ENCODE results near the gene FTO.

The FTO gene

DNA sequence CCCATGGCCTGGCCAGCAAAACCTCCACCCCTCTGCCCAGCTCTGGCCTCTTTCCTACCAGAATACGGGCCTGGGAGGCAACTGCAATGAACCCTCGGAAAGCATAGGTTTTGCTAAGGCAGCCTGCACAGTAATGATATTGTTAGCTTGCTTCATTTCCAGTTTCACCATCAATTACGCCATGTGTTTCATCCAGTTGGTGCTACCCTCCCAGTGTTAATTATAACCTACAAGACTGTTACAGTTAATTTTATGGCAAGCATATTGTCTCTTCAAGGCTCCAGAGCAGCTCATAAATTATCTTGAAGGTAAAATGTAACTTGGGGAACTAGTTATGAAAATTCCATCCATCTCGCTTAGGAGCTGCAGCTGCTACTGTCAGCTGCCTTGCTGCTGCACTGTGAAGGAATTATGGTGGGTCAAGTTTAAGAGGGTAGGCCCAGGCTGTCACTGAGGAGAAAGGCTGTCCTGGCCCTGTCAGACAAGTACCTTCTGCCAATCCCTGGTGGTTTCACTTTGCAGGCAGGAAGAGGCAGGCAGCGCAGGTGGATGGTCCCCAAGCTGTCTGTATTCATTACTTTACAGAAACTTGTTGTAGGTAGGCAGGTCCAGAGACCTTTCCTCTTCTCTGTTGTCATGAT lies 242.9 kb downstream of the FTO start:
- DNase-seq = no peak

DNA sequence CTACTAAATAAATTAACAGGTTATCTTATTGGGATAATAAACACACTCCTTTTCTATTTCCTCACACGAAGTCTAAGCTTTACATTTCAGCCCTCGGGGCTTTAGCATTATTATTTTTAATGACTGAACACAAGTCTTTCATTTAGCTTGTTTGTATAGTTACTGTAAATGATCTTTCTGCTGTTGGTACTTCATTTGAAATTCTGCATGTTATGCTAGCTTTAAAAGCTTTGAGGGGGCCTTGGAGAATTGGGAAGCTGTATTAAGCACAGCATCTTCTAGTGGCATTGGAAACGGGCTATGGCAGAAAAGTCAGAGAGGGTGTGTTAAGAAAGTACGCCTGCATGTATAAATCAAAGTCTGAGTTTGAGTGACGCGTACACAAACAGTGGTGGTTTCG lies 243.7 kb downstream of the FTO start:
- no peak for DNase-seq

DNA sequence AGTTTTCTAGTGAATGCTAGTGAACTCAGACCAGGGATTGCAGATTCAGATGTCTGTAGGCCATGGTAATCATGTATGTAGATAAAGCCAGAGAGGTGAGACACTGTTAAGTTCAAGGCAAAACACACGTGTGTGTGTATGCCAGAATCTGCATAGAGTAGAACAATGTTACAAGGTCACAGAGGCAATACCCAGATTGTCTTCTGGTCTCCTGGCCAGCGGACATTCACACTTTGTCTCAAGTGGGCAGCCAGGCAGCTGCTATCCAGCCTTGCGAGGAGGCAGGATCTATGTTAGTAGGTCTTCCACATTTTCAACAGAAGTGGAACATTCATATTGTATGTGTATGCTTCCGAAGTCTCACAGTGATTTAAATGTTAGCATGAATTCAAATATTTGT lies 244.4 kb downstream of the FTO start:
- no peak for DNase-seq

DNA sequence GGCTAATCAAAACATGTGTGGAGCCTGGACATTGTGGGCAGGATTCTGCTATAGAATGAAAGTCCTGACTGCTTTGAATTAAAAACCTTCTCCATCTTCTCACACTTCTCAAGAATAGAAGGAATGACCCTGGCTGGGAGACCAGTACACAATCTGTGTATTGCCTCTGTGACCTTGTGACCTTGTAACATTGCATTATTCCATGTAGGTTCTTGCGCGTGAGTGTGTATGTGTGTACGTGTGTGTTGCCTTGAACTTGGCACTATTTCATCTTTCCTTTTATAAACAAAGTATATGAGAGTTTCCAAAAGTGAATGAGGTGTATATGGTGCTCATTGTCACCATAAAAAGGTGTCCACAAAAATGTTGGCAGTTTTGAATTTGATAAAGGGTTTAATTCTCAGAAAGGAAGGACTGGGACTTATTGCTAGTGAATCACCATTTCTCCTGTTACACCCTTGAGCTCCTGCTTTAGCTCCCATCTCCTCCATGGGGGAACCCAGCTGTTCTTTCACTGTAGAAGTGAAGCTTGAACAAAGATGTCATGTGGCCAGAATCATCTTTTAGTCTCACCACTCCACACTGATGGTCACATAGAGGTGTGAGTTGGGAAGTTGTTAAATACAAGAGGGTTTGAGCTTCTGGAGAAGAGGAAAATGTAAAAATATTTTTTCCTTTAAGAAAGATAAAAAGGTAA lies 244.9 kb downstream of the FTO start:
- DNase-seq = no peak

DNA sequence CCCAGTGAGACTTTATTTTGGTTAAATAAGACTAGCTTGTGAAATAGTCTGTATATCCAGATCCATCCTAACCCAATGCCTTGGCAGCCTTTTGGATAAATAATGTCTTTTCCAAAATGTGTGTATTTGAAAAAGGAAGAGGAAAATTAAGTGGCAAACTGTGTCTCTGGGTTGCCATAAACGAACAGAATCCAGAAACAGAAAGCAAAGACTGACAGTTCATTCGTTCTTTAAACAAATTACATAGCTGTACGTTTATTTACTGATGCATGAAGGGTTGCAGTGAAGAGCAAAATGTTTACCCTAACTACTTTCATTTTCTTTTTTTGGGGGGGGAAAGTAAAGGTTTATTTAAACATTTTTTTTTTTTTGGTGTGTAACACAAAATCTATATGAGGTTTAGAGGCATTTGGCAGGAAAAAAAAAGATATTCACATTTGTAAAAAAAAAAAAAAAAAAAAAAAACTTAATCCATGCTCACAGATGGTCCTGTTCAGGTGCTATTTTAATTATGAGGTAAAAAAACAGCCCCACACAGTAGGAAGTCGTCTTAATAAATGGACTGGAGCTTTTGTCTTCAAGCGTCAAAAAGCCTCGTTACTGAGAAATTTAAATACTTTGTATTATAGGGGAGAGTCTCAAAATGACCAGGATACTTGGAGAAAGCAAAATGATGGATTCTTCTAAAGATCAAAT lies 245.9 kb downstream of the FTO start:
- no peak for DNase-seq

DNA sequence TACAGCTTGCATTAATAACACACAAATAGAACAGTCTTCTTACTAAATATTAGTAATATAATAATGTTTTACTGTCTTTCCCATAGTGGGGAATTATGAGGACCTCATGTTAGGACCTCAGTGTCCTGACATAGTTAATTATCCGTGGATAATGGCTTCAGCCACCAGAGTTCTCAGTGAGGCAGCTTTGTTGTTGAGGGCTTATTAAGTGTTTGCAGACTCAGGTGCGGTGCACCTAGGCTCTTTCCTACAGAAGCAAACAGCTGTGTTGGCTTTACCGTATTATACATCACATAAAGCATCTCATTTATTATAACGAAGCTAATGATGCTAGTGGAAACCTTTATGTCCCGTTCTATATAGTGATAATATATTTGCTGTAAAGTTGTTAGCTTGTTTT lies 246.7 kb downstream of the FTO start:
- DNase-seq = peak; percentile 71

DNA sequence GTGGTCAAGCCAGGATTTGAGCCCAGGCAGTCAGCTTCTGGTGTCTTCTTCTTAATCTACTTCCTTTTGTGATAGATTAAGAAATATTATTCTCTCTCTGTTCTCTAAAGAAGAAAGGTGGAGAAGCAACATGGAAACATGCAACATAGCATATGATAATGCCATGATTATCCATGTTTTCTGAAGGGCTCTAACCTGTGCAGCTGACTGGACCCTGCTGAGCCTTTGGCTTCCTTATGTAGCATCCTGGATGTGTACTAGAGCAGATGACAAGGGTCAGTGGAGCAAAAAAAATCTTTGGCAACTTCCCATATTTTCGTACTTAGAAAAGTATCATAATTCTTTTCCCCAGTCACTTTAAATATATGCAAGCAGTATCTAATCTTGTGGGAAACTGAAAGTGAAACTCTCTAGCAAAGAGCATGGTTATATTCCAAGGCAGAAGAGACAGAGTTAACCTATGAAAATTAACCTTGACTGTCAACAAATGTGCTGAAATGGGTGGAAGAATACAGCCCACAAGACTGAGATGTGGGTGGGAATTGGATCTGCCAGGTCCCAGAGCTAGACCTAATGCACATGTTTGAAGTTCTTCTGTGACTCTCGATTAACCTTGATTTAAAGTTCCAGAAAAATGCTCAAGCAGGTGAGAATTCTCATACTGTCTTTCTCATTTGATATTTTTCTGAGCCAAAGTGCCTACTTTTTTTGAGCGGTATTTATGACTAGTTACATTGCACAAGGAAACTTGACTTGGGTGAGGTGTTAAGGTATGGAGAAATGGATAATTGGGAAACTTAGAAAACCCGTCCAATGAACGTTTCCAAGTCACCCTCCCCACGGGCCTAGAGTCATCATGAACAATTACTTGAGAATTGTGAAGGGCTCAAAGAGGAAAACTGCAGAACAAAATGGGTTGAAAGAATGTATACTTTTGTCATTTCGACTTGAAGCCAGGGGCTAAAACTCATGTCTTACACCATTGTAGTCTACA lies 248.6 kb downstream of the FTO start:
- no peak for DNase-seq

DNA sequence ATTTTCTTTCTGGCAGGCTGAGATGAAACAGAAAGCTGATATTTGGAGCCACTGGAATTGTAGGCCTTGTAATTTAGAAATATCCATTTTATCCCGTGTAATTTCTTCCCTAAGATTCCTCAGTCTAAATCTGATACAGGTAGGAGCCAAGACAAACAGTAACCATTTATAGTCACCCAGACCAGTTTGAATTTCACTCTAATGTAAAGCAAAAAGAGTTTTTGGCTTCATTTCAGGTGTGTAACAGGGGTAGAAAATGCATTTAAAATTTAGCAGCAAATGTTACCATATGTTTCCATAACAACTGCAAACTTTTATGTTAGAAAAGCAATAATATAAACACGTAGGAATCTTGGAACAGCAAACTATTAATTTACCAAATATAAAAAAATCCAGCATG lies 249.4 kb downstream of the FTO start:
- DNase-seq = no peak

DNA sequence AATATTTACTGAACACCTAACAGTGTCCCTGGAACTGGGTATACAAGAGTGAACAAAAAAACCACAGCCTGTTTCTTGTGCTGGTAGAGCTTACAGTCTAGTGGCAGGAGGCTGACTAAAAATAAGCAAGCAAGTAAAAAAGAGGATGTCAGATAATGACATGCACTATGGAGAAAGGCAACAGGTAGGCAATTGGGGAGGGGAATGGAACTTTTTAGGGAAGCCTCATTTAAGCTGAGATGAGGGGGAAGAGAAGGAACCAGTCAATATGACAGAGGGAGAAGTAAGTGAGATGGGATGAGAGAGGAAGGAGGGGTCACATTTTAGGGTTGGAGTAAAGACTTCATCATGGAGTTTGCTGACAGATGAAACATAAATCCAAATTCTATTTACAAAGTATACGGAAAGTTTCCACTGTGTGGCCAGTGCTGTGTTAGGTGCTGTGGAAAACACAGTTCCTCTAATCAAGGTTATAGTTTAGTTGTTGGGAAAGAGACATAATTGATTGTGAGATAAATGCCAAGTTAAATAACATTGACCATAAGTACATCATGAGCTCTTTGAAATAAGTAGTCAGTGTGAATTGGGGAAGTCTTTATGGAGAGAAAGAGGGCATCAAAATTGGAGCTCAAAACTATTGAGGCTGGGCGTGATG lies 251.4 kb downstream of the FTO start:
- DNase-seq = no peak

DNA sequence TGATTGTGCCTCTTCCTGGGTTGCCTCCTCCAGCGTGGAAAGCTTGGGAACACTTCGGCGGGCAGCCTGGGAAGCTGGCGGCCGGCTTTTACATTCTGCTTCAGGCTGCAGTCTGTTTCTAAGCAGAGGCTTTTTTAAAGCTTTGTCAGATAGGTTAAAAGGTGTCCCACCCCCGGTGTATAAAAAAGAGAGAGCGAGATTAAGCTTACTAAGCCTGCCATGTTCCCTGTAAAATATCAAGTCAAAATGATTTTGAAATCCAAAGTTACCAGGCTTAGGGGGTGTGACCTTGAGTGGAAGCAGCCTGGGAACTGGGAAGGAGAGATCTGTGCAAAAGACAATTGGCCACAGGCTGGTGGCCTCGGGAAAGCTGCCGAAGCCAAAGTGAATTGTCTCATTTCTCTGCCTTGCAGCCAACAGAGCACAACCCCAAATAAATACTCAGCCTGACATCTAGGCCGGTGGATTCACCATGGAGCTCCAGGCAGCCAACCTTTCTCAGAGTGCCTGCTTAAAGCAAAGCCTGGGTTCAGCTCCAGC lies 254.5 kb downstream of the FTO start:
- no peak for DNase-seq

DNA sequence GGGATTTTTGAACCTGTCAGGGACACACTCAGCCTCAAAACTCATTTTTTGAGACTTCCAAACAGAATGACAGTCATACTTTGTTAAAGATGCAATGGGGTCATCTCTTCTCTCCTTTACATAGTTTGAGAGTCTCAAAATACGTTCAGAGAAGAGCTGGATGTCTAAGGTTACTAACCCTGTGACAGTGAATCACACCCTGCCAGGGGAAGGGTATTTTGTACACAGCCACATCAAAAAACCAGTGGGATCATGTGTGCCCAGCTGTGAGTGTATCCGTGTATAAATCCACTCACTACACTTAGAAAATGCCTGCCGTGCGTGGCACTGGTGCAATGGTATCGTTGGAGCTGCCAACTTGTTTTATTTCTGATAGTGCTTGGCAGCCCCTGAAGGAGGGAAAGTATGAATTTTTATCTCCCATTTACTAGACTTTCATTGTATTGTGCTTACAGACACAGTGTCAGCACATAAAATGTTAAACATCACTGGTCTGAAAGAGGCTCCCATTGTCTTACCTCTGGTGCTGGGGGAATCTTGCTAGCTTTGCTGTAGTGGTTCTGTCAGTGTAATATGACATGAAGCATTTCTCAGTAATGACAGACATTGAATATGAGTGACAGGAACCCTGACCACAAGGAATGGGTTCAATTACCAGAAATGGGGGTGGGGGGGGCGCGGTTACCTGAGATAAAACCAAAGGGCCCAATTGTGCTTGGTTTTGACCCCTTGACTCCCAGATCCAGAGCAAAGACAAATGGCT lies 256.3 kb downstream of the FTO start:
- DNase-seq = no peak

DNA sequence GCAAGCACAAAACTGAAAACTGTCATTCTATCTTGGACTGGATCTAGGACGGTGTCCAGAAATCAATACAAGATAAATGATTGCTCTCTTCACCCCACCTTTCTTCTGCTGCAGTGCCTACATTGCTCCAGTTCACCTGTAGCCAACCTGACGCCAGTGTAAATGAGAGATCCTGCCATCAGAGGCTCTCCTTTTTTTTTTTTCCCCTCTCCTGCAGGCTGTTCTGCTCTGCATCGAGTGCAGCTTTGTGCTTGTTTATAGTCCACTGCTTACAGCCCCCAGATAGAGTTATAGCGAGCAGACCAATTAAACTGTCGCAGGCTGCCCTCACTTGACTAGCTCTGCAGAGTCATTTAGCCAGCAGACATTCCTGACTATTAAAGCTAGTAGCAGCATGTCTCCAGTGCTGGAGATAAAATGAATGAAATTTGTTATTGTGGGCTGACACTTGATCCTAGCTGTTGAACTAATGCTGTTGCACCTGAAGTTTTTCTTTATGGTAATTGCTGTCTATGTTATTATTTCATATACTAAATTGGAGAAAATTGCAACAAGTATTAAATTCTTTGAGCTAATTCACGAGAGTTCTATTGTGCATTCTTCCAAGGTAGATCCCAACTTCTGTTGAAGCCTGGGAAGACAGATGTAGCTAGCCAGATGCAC lies 257.1 kb downstream of the FTO start:
- DNase-seq = no peak

DNA sequence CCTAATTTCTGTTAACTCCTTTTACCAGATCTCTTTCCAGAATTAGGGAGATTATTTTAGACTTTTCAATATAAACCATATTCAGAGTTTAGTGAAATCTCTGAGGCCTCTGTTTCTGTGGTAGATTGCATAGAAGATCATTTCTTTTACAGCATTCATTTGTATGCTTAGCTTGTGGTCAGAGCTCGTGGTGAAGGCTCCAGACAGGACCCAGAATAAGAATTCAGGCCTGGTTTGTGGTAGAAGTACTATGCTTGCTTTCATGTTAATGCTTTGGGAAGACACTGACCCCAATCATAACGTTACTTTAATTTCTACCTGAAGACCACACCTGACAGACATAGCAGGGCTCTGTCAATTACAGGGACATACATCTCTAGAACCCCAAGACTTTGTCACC lies 258.1 kb downstream of the FTO start:
- DNase-seq = no peak

DNA sequence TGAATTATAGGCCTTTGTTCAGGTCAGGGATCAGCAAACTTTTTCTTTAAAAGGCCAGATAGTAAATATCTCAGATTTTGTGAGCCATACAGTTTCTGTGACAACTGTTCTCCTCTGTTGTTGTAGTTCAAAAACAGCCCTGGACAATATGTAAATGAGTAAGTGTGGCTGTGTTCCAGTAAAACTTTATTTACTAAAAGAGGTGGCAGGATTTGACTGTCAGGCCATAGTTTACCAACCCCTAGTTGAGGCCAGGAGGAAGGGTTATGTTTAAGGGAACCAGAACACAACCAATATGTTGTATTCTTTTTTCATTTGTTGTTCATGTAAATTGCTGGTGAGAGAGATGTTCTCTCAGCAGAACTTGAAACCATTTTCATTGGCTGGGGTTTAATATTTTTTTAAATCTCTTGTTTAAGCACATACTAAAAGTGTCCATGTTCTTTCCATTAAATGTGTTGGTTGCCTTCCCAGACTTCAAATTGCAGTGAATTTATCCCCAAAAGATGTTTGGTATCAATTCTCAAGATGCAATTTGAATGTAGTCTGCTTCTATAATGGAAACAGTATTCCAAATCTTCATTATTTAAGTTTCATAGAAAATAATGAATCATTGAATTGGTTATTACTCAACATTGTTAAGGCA lies 260.3 kb downstream of the FTO start:
- no peak for DNase-seq

DNA sequence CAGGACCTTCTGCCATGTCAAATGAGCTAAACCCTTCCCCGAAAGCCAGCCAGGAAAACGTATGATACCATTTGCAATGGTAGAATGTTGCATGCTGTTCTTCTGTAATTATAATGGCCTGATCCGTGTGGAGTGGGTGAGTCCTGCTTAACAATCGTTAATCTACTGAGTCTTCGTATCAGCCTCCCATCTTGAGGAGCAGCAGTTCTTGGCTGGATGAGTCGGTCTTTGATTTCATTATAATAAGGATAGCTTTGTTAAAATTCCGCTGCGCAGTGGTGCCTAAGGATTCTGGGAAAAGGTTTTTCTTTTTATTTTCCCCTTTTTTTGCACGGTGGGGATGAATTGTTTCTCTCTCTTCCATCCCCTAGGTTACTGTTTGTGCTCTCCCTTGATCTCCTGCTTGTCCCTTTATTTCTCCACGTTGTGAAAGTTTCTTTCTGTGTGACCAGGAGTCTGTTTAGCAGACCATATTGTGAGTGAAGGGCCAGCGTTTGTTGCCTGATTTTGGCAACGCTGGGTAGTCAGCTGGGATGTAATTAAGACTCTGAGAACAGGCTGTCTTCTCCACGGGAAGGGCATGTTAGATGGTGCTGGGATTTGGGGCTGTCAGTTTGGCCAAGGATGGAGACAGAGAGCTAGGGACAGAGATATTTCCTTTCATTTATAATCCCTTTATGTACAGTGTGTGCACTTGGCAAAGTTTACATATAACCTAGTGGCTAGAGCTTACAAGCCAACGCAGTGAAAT lies 263.0 kb downstream of the FTO start:
- DNase-seq = no peak

DNA sequence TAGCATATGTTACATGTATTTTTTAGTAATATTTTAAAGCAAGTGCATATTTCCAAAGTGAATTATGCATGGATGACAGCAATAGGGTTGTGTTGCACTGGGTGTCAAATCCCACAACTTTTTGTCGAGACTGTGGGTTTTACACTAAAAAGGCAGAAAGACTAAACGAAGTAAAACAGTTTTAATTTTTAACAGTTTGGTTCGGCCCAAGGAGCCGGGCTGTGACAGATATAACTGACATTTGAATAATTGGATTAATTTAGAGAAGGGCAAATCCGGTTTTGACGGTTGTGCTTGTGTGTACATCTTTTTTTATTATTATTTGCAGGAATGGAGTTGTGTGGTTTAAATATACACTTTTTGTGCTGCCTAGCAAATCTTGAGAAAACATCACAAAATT lies 263.6 kb downstream of the FTO start:
- DNase-seq = no peak

DNA sequence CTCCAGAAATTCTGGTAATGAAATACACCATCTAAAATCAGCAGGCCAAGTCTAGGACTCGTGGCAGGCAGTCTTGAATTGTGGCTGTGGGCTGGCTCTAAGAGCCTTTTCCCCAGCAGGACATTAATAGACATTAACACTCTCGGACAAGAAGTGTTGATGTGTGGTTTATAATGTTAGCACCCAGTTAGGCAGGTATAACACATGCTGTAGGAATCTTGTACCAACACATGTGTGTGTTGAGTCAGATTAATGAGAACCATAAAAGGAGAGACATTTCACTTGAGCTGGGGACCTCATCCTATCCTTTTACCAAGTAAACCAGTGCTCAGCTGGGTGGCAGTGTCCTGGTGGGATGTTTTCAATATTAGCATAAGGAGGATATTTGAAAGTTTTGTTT lies 264.5 kb downstream of the FTO start:
- DNase-seq = no peak

DNA sequence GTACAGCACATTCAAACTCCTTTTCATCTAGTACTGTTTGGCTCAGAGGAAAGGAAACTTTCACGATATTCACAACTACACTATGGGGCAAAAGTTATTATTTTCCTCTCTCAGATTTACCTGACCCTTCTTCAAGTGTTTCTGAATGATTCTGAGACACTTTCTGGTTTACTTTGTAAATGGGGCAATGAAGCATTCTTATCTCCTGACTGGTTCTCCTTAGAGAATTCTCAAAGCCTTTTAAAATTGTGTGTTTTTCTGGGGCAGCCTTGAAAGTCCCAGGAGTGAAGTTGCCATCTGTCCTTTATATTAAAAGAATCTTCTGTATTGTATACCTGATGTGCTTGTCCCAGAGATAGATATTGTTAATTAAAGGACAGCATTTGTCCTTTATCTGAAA lies 264.9 kb downstream of the FTO start:
- no peak for DNase-seq

DNA sequence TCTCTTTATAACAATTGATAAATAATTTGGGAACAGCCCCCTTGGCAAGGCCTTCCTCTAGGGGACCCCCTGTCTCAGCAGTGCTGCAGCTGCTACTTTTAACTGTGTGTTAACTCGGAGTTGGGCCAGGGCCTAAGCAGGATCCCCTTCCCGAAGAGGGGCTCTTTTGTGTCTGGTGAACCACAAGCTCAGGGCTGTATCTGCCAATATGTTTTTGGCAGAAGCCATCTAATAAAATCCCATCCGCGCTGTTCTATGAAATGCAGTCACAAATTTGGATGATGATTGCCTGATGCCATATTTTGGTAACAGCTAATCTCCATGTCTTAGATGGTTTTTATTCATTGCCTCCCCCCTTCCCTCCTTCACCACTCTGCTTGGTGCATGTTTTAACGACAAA lies 267.7 kb downstream of the FTO start:
- no peak for DNase-seq

DNA sequence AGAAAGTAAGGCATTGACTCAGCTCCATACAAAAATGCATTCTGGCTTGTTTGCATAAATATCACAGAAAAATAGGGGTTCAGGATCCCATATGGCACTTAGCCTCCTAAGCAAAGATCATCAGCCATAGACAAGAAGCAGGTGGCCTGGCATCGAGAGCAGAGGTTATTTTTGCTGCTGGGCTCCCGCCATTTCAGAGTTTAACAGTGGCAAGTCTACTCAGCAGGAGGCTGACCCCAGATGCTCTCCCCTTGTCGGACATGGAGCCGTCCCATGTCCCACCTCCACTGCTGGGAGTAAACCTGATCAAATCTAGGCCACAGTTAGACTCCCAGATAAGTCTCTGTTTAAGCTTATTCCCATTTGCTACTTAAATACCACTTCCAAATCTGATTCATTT lies 269.1 kb downstream of the FTO start:
- no peak for DNase-seq

Measured in NCI-H510A (cell line).